Measurements from ENCODE around the gene FUT8. TPM values are rescaled to one million over a fixed set of nuclear protein-coding genes. Genes with fewer than 3 reads are reported as not detected.

Gene FUT8
- total RNA-seq, 1 donor, result 124 TPM

DNA sequence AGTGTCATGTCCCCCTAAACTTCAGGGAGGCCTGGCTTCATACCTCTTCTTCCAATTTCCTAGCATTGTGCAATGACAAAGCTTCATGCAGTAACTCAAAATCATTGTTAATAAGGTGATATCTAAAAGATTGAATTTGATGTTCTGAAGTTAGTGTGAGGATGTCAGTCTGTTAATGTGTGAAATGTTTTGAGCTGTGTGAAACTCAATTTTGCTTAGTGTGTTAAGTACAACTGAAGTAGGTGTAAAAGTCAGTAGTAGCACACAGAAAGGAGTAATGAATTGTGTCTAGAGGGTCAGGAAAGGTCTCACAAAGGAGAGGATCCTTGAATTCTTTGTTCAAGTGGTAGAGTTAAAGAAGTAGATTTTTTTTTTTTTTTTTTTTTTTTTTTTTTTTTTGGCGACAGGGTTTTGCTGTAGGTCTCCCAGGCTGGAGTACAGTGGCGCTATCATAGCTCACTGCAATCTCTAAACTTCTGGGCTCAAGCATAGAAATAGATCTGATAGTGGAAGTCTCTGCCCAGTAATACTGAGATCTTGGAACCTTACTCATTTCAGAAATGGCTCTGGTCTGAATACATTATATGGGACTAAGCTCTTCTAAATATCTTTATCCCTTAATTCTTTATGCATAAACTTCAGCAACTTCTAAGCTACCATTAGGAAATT lies 63.9 kb downstream of the FUT8 start:
- TF ChIP-seq, protein P1, sequence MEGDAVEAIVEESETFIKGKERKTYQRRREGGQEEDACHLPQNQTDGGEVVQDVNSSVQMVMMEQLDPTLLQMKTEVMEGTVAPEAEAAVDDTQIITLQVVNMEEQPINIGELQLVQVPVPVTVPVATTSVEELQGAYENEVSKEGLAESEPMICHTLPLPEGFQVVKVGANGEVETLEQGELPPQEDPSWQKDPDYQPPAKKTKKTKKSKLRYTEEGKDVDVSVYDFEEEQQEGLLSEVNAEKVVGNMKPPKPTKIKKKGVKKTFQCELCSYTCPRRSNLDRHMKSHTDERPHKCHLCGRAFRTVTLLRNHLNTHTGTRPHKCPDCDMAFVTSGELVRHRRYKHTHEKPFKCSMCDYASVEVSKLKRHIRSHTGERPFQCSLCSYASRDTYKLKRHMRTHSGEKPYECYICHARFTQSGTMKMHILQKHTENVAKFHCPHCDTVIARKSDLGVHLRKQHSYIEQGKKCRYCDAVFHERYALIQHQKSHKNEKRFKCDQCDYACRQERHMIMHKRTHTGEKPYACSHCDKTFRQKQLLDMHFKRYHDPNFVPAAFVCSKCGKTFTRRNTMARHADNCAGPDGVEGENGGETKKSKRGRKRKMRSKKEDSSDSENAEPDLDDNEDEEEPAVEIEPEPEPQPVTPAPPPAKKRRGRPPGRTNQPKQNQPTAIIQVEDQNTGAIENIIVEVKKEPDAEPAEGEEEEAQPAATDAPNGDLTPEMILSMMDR (IDR thresholded peaks at IDR 0.05; ENCODE audit: extremely low read depth, low read depth, low read length), result no peak
- Histone ChIP-seq H4K20me1 (ENCODE audit: insufficient read depth, low read length) (peaks cover 4% of the 10 kb centered on the region), H3K79me2 (ENCODE audit: insufficient read depth, low read length) (peaks cover 19% of the 10 kb centered on the region), H3K4me3 (ENCODE audit: insufficient read depth, low read length) (no peak overlapping the region), H3K9me3 (ENCODE audit: low read depth, low read length) (no peaks in the 10 kb centered on the region), H3K4me2 (ENCODE audit: insufficient read depth, low read length) (no peak overlapping the region), H3K4me1 (ENCODE audit: insufficient read depth, low read length) (peaks cover 5% of the 10 kb centered on the region), H3K27ac (ENCODE audit: low read depth, low read length) (no peak overlapping the region), H3K27me3 (ENCODE audit: insufficient read depth, low read length) (no peaks in the 10 kb centered on the region), H2AFZ (ENCODE audit: low read length) (no peak overlapping the region), H3K36me3 (ENCODE audit: insufficient read depth, low read length) (no peaks in the 10 kb centered on the region)
- DNase-seq (ENCODE audit: insufficient read length, low spot score, missing footprints), result no peak

DNA sequence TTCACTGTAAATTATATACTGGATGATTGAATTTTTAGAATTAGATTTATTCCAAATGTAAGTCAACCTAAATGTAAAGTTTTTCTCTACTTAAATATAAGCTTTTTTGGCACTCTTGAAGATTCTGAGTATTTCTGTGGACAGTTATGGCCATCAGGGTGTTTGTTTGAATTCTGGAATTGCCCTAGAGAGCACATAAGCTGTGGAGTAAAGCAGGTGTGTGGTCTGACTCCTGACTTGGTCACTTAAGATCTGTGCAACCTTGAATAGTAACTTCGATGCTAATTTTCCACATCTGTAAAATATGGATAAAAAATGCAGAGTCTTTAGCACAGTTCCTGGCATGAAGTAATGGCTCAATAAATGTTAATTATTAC lies 64.4 kb downstream of the FUT8 start:
- Histone ChIP-seq H3K4me2 (ENCODE audit: insufficient read depth, low read length) (no peak overlapping the region), H4K20me1 (ENCODE audit: insufficient read depth, low read length) (peaks cover 2% of the 10 kb centered on the region), H3K27me3 (ENCODE audit: insufficient read depth, low read length) (no peaks in the 10 kb centered on the region), H3K4me1 (ENCODE audit: insufficient read depth, low read length) (peaks cover 5% of the 10 kb centered on the region), H2AFZ (ENCODE audit: low read length) (no peak overlapping the region), H3K4me3 (ENCODE audit: insufficient read depth, low read length) (no peak overlapping the region), H3K27ac (ENCODE audit: low read depth, low read length) (no peak overlapping the region), H3K9me3 (ENCODE audit: low read depth, low read length) (no peaks in the 10 kb centered on the region), H3K36me3 (ENCODE audit: insufficient read depth, low read length) (no peaks in the 10 kb centered on the region), H3K79me2 (ENCODE audit: insufficient read depth, low read length) (peaks cover 16% of the 10 kb centered on the region)
- TF ChIP-seq, protein P1 (IDR thresholded peaks at IDR 0.05; ENCODE audit: extremely low read depth, low read depth, low read length), result no peak
- DNase-seq (ENCODE audit: insufficient read length, low spot score, missing footprints), result no peak

DNA sequence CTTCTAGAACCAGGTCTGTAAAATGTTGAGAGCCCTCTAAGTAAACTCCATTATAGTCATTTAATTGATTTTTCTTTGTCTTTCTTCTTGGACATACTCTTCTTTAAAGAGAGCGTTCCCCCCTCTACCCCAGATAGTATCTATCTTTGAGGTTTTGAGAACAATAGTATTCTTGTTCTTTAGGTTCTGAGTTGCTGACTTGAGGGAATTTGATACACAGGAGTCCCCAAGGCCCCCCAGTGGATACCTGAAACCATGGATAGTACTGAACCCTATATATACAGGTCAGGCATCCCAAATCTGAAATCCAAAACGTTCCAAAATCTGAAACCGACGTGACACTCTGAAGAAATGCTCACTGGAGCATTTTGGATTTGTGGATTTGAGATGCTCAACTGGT lies 65.5 kb downstream of the FUT8 start:
- H3K9me3 ChIP-seq (ENCODE audit: low read depth, low read length), result no peaks in the 10 kb centered on the region
- H3K27me3 ChIP-seq (ENCODE audit: insufficient read depth, low read length), result no peaks in the 10 kb centered on the region
- no peak overlapping the region for H3K4me3 ChIP-seq (ENCODE audit: insufficient read depth, low read length)
- TF ChIP-seq, protein P1 (IDR thresholded peaks at IDR 0.05; ENCODE audit: extremely low read depth, low read depth, low read length), result no peak
- H3K4me1 ChIP-seq (ENCODE audit: insufficient read depth, low read length), result peaks cover 8% of the 10 kb centered on the region
- no peaks in the 10 kb centered on the region for H3K36me3 ChIP-seq (ENCODE audit: insufficient read depth, low read length)
- H3K4me2 ChIP-seq (ENCODE audit: insufficient read depth, low read length), result no peak overlapping the region
- H4K20me1 ChIP-seq (ENCODE audit: insufficient read depth, low read length), result peaks cover 4% of the 10 kb centered on the region
- H3K79me2 ChIP-seq (ENCODE audit: insufficient read depth, low read length), result peaks cover 20% of the 10 kb centered on the region
- no peak overlapping the region for H2AFZ ChIP-seq (ENCODE audit: low read length)
- no peak for DNase-seq (ENCODE audit: insufficient read length, low spot score, missing footprints)
- no peak overlapping the region for H3K27ac ChIP-seq (ENCODE audit: low read depth, low read length)

DNA sequence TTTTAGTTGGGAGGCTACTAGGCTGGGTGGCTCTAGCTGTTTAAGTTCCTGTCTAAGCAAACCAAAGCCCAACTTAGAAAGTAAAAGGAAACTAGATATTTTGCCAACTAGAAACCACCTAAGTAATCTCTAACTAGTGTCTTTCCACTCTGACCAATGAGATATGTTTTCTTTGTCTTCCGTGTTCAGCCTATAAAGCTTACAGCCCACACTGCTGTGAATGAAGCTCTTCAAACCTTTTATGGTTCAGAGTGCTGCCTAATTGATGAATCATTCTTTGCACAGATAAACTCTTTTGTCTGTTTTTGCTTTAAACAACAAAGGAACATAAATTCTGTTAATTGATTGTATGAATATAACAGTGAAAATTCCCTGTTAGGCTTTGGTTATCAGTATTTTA lies 66.1 kb downstream of the FUT8 start:
- H4K20me1 ChIP-seq (ENCODE audit: insufficient read depth, low read length), result peaks cover 7% of the 10 kb centered on the region
- H3K79me2 ChIP-seq (ENCODE audit: insufficient read depth, low read length), result peaks cover 23% of the 10 kb centered on the region
- no peaks in the 10 kb centered on the region for H3K36me3 ChIP-seq (ENCODE audit: insufficient read depth, low read length)
- peaks cover 9% of the 10 kb centered on the region for H3K4me1 ChIP-seq (ENCODE audit: insufficient read depth, low read length)
- TF ChIP-seq, protein P1 (IDR thresholded peaks at IDR 0.05; ENCODE audit: extremely low read depth, low read depth, low read length), result no peak
- peak overlapping the region; percentile 41 for H3K4me2 ChIP-seq (ENCODE audit: insufficient read depth, low read length)
- no peaks in the 10 kb centered on the region for H3K27me3 ChIP-seq (ENCODE audit: insufficient read depth, low read length)
- H2AFZ ChIP-seq (ENCODE audit: low read length), result no peak overlapping the region
- H3K27ac ChIP-seq (ENCODE audit: low read depth, low read length), result peak overlapping the region; percentile 10
- no peaks in the 10 kb centered on the region for H3K9me3 ChIP-seq (ENCODE audit: low read depth, low read length)
- H3K4me3 ChIP-seq (ENCODE audit: insufficient read depth, low read length), result no peak overlapping the region
- peak; percentile 72 for DNase-seq (ENCODE audit: insufficient read length, low spot score, missing footprints)
